PFSK-1 (cell line): ENCODE data around the gene MAFG.

Source experiments
- POLR2AphosphoS5 ChIP-seq: IDR thresholded peaks from 2 replicates; pipeline ENCODE4 v1.6.1; 2012; ENCODE audit warnings: low read depth, mild to moderate bottlenecking, control low read depth, low read length, moderate library complexity
- SIN3A ChIP-seq: IDR thresholded peaks from 2 replicates; pipeline ENCODE4 v1.6.1; 2012; ENCODE audit warnings: mild to moderate bottlenecking, low read length, moderate library complexity, borderline replicate concordance; ENCODE audit not compliant: insufficient read depth
- TAF1 ChIP-seq: IDR thresholded peaks from 2 replicates; pipeline ENCODE4 v1.6.1; 2012; ENCODE audit warnings: low read length, control low read depth, borderline replicate concordance; ENCODE audit not compliant: insufficient read depth
- TF ChIP-seq, protein P1 (sequence below), 2 experiments: IDR thresholded peaks; 2 replicates each; pipeline versions ENCODE4 v1.6.1 to v1.8.0; 2011 to 2012; ENCODE audit warnings: low read depth in 2 of 2, low read length in 2 of 2, control low read depth in 1 of 2, inconsistent platforms in 1 of 2, mild to moderate bottlenecking in 1 of 2, moderate library complexity in 1 of 2; ENCODE audit not compliant: insufficient read depth in 1 of 2

DNA sequence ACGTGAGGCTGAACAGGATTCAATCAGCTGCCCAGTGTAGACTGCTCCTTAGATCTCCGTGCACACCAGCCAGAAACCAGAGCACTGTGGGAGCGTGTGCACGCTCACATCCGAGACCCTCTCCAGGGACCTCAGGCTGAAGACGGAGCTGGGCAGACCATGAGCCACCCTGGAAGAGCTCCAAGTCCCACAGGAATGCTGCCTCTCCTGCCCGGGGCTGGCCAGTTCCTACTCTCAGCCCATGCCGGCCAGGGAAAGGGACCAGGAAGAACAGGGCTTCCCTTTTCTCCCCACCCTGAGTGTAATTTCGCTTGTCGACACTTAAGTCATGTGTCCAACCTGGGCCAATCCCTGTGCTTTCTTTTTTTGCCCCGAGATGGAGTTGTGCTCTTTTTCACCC lies 43.0 kb downstream of the MAFG start:
- TF ChIP-seq SIN3A (no peak), POLR2AphosphoS5 (no peak), TAF1 (no peak)
- TF ChIP-seq, protein P1, sequence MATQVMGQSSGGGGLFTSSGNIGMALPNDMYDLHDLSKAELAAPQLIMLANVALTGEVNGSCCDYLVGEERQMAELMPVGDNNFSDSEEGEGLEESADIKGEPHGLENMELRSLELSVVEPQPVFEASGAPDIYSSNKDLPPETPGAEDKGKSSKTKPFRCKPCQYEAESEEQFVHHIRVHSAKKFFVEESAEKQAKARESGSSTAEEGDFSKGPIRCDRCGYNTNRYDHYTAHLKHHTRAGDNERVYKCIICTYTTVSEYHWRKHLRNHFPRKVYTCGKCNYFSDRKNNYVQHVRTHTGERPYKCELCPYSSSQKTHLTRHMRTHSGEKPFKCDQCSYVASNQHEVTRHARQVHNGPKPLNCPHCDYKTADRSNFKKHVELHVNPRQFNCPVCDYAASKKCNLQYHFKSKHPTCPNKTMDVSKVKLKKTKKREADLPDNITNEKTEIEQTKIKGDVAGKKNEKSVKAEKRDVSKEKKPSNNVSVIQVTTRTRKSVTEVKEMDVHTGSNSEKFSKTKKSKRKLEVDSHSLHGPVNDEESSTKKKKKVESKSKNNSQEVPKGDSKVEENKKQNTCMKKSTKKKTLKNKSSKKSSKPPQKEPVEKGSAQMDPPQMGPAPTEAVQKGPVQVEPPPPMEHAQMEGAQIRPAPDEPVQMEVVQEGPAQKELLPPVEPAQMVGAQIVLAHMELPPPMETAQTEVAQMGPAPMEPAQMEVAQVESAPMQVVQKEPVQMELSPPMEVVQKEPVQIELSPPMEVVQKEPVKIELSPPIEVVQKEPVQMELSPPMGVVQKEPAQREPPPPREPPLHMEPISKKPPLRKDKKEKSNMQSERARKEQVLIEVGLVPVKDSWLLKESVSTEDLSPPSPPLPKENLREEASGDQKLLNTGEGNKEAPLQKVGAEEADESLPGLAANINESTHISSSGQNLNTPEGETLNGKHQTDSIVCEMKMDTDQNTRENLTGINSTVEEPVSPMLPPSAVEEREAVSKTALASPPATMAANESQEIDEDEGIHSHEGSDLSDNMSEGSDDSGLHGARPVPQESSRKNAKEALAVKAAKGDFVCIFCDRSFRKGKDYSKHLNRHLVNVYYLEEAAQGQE (IDR thresholded peaks at IDR 0.05; ENCODE audit: insufficient read depth in 1 of 2, low read depth in 2 of 2, low read length in 2 of 2): no peak
